Gastroesophageal sphincter (tissue), 4 donors: ENCODE measurements around the gene ARHGAP27. TPM values are rescaled to one million over a fixed set of nuclear protein-coding genes. Genes with fewer than 3 reads are reported as not detected.
A peak's percentile ranks its signal among the peaks of the same experiment; 100 is the strongest.

Source experiments
- ATAC-seq: fragments of 150-250 bp; one replicate; pipeline ENCODE4 v1.9.1; 2016; ENCODE audit warnings: mild to moderate bottlenecking, moderate library complexity
- H3K27ac ChIP-seq, 4 donors: fragments of 200-600 bp; sonication (generic) in 3 of 4; 1 replicate in 3 of 4; 2 replicates in 1 of 4; pipeline ENCODE4 v1.5.1; 2016 to 2019
- H3K27me3 ChIP-seq: fragments of 200-600 bp; sonication (generic); one replicate; pipeline ENCODE4 v1.5.1; 2019
- H3K36me3 ChIP-seq, 2 donors: fragments of 200-600 bp; sonication (generic); one replicate each; pipeline ENCODE4 v1.5.1; 2019; ENCODE audit warnings: control low read depth in 1 of 2
- H3K4me1 ChIP-seq, 3 donors: fragments of 200-600 bp; sonication (generic); 1 replicate in 2 of 3; 2 replicates in 1 of 3; pipeline ENCODE4 v1.5.1; 2016 to 2019; ENCODE audit warnings: control low read depth in 2 of 3
- H3K4me3 ChIP-seq, 2 donors: fragments of 200-600 bp; sonication (generic); one replicate each; pipeline ENCODE4 v1.5.1; 2019; ENCODE audit warnings: mild to moderate bottlenecking in 1 of 2, moderate library complexity in 1 of 2
- H3K9me3 ChIP-seq, 3 donors: fragments of 200-600 bp; sonication (generic); one replicate each; pipeline ENCODE4 v1.5.1; 2017 to 2019; ENCODE audit warnings: control low read depth in 2 of 3
- EP300 ChIP-seq: sonication (generic); formaldehyde crosslinking; IDR thresholded peaks from one replicate; pipeline ENCODE4 v1.6.1; 2017; ENCODE audit warnings: antibody characterized with exemption, mild to moderate bottlenecking
- POLR2A ChIP-seq, 2 donors: fragments of 450-650 bp; IDR thresholded peaks; one replicate each; pipeline ENCODE4 v1.6.1; 2017; ENCODE audit warnings: antibody characterized with exemption in 2 of 2, mild to moderate bottlenecking in 2 of 2, moderate library complexity in 1 of 2
- POLR2AphosphoS5 ChIP-seq: sonication (generic); formaldehyde crosslinking; IDR thresholded peaks from one replicate; pipeline ENCODE4 v1.6.1; 2017; ENCODE audit warnings: antibody characterized with exemption
- WGBS, 2 donors: methylation state at CpG; one replicate each; pipeline ENCODE4 v1.1.5; 2018; ENCODE audit warnings: low coverage in 1 of 2; 5-methylcytosine and 5-hydroxymethylcytosine counted together
- total RNA-seq, 4 donors: library from RNA; depleted of rRNA; stranded (reverse); fragments of >200 nt; gene quantifications; one replicate each; pipeline ENCODE4 v1.1.0, GENCODE V29; 2016
- TF ChIP-seq, protein P1 (sequence below), 4 experiments: fragments of 200-600 bp in 2 of 4; fragments of 450-650 bp in 2 of 4; sonication (generic) in 1 of 4; IDR thresholded peaks; one replicate each; pipeline ENCODE4 v1.5.1; 2017 to 2019; ENCODE audit warnings: antibody characterized with exemption in 4 of 4, mild to moderate bottlenecking in 2 of 4, moderate library complexity in 2 of 4

ARHGAP27 gene
- total RNA-seq, 4 donors from 2014 or later = 11.6 to 18.1 (median 12.8) TPM

DNA sequence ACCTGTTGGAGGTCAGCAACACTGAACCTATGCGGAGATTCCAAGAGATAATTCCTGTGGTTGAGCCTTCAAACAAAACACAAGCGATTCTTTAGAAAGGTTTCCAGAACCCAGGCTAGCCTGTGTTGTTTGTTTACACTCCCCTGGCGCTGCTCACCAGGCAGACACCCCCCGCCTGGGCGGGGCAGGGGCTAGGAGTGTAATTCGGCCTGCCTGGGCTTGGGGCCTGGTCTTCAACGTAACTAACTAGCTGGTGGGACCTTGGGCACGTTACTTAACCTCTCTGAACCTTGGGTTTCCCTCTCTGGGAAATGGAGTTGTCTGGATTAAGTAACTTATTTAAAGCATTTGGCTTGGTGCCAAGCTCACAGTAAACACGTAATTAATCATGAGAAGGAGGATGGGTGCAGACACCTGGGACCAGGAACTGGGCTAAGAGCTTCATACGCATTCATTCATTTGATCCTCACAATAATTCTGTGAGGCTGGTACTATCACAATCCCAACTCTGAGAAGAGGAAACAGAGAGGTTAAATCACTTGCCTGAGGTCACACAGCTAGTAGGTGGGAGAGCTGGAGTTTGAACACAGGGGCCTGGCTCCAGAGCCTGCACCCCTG, 7.6 kb upstream of the ARHGAP27 start:
- H3K27me3 ChIP-seq = no peaks in the 10 kb centered on the region
- WGBS, 2 donors = 43 to 91% methylated on average over 4 to 5 of the region's 10 CpGs
- peak; percentile 27 for TF ChIP-seq POLR2AphosphoS5
- TF ChIP-seq, protein P1, sequence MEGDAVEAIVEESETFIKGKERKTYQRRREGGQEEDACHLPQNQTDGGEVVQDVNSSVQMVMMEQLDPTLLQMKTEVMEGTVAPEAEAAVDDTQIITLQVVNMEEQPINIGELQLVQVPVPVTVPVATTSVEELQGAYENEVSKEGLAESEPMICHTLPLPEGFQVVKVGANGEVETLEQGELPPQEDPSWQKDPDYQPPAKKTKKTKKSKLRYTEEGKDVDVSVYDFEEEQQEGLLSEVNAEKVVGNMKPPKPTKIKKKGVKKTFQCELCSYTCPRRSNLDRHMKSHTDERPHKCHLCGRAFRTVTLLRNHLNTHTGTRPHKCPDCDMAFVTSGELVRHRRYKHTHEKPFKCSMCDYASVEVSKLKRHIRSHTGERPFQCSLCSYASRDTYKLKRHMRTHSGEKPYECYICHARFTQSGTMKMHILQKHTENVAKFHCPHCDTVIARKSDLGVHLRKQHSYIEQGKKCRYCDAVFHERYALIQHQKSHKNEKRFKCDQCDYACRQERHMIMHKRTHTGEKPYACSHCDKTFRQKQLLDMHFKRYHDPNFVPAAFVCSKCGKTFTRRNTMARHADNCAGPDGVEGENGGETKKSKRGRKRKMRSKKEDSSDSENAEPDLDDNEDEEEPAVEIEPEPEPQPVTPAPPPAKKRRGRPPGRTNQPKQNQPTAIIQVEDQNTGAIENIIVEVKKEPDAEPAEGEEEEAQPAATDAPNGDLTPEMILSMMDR (IDR thresholded peaks at IDR 0.05) = no peak
- no peak for ATAC-seq
- peaks cover 0 to 78% of the 10 kb centered on the region in 2 donors for H3K36me3 ChIP-seq
- no peak overlapping the region for H3K4me3 ChIP-seq
- no peaks in the 10 kb centered on the region for H3K9me3 ChIP-seq
- no peak overlapping the region for H3K27ac ChIP-seq
- H3K4me1 ChIP-seq = peaks cover 0 to 7% (median 0%) of the 10 kb centered on the region in 3 donors

DNA sequence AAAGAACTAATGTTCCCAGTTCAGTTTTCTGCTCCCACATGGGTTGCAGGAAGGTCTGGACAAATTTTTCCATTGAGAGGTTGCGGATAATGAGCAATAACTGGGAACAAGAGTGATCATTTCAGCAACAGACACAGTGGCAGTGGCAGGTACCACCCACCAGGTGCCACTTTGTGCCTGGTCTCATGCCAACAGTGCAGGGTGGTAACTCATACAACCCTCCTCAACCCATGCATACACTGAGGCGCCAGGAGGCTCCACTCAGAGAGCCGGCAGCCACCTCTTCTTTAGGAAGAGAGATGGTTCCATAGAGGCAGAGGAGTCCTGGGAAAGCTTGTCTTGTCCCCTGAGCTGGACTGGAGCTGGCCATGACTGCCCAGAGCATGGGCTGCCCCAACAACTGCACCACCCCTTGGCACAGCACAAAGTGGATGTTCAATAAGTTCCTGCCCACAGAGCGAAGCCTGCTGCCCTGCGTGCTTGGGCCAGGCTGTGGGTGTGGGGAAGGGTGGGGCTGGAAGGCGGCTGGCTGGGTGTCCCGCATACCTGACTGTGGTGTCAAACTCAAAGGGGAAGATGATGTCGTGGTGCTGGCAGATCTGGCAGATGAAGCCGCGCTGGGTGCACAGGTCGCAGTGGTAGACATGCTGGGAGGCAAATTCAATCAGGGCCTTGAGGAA, 6.4 kb upstream of the ARHGAP27 start:
- Histone ChIP-seq H3K27ac (no peak overlapping the region), H3K36me3 (peaks cover 0 to 80% of the 10 kb centered on the region in 2 donors), H3K27me3 (no peaks in the 10 kb centered on the region), H3K4me1 (peaks cover 0 to 7% (median 0%) of the 10 kb centered on the region in 3 donors), H3K4me3 (no peak overlapping the region), H3K9me3 (no peaks in the 10 kb centered on the region)
- no peak for ATAC-seq
- TF ChIP-seq, protein P1 (IDR thresholded peaks at IDR 0.05) = no peak
- no peak for TF ChIP-seq POLR2AphosphoS5
- TF ChIP-seq EP300 = no peak
- TF ChIP-seq POLR2A (IDR thresholded peaks at IDR 0.05) = no peak
- 89% methylated on average over 5 of the region's 11 CpGs; no CpG with 5 or more reads in 1 of the 2 donors for WGBS, 2 donors

DNA sequence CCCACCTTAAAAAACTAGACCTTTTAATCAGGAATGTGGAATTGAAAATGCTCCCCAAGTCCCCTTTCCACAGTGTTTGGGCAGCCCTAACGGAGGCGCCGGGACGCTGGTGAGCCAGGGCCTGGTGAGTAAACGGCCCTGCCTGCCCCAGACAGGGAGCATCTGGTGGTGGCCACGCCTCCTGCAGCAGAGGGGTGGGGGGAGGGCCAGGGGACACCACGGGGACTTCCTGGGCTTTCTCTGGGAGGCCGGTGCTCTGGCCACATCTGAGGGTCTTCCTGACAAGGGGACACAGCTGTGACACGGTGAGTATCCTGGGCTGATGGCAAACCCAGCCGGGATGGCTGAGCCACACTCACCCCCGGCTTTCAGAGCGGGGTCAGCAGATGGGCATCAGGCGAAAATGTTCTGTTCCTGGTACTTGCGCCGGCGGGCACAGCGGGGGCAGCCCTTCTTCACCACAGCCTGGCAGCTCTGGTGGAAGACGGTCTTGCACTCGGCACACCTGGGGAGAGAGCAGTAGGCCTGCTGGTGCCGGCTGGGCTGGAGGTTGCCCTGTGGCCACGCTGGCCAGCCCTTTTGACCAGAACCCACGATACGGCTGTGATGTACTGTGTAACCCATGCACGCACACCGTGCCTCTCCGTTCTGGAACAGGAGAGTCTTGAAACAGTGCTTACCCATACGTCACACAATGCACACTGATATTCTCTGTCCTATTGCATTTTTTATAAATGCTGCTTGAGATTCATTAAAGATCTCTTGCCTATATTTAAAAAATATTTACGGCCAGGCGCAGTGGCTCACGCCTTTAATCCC, 5.0 kb upstream of the ARHGAP27 start:
- Histone ChIP-seq H3K4me3 (no peak overlapping the region), H3K36me3 (peaks cover 0 to 77% of the 10 kb centered on the region in 2 donors), H3K27ac (no peak overlapping the region), H3K4me1 (peaks cover 0 to 15% (median 6%) of the 10 kb centered on the region in 3 donors), H3K9me3 (no peaks in the 10 kb centered on the region), H3K27me3 (peaks cover 13% of the 10 kb centered on the region)
- ATAC-seq = no peak
- WGBS, 2 donors = 82 to 86% methylated on average over 2 to 13 of the region's 30 CpGs
- TF ChIP-seq POLR2A (IDR thresholded peaks at IDR 0.05) (no peak), EP300 (no peak), POLR2AphosphoS5 (no peak)
- TF ChIP-seq, protein P1 (IDR thresholded peaks at IDR 0.05) = no peak

GRCh38 chr17:45436625-45437464, 4.2 kb upstream of the ARHGAP27 start:
- peaks cover 0 to 23% (median 12%) of the 10 kb centered on the region in 3 donors for H3K4me1 ChIP-seq
- ATAC-seq = no peak
- H3K36me3 ChIP-seq = peaks cover 0 to 71% of the 10 kb centered on the region in 2 donors
- peaks cover 21% of the 10 kb centered on the region for H3K27me3 ChIP-seq
- TF ChIP-seq POLR2A (IDR thresholded peaks at IDR 0.05) (no peak), POLR2AphosphoS5 (no peak)
- no peak overlapping the region for H3K4me3 ChIP-seq
- H3K27ac ChIP-seq = no peak overlapping the region
- H3K9me3 ChIP-seq = no peaks in the 10 kb centered on the region
- 80% methylated on average over 1 of the region's 23 CpGs; no CpG with 5 or more reads in 1 of the 2 donors for WGBS, 2 donors

GRCh38 chr17:45436161-45436560, 3.5 kb upstream of the ARHGAP27 start:
- WGBS, 2 donors = 80 to 100% methylated on average over 2 to 3 of the region's 10 CpGs
- Histone ChIP-seq H3K27me3 (peaks cover 28% of the 10 kb centered on the region), H3K36me3 (peaks cover 0 to 69% of the 10 kb centered on the region in 2 donors), H3K27ac (no peak overlapping the region), H3K4me1 (peaks cover 0 to 30% (median 18%) of the 10 kb centered on the region in 3 donors), H3K4me3 (no peak overlapping the region), H3K9me3 (no peaks in the 10 kb centered on the region)
- ATAC-seq = no peak
- TF ChIP-seq EP300 = no peak
- TF ChIP-seq POLR2A (IDR thresholded peaks at IDR 0.05) = no peak
